ENCODE measurements around the gene N4BP3.

N4BP3 gene

GRCh38 chr5:178165581-178165980, 52.2 kb downstream of the N4BP3 start:
- TF ChIP-seq CTCF (IDR thresholded peaks at IDR 0.05; ENCODE audit: insufficient read depth, missing control alignments): no peak
- FAIRE-seq (no peak), DNase-seq (ENCODE audit: insufficient read length, low spot score) (no peak)

- no peak for TF ChIP-seq CTCF (IDR thresholded peaks at IDR 0.05; ENCODE audit: insufficient read depth, missing control alignments)
- no peak for FAIRE-seq
- no peak for DNase-seq (ENCODE audit: insufficient read length, low spot score)
Measured at GRCh38 chr5:178170455-178170854, 57.1 kb downstream of the N4BP3 start.

GRCh38 chr5:178174456-178174855, 61.1 kb downstream of the N4BP3 start:
- no peak for TF ChIP-seq CTCF (IDR thresholded peaks at IDR 0.05; ENCODE audit: insufficient read depth, missing control alignments)
- no peak for DNase-seq (ENCODE audit: insufficient read length, low spot score)
- no peak for FAIRE-seq
